VCaP (cell line): ENCODE results near the gene ILDR2.

Experiments
- H3K27ac ChIP-seq: fragments of 450-650 bp; 2 replicates; pipeline ENCODE4 v1.5.1; 2017
- TF ChIP-seq, protein P1 (sequence below): fragments of 450-650 bp; conservative IDR thresholded peaks from 2 replicates; pipeline ENCODE4 v1.5.1; 2017; ENCODE audit warnings: mild to moderate bottlenecking, moderate library complexity

The ILDR2 gene

DNA sequence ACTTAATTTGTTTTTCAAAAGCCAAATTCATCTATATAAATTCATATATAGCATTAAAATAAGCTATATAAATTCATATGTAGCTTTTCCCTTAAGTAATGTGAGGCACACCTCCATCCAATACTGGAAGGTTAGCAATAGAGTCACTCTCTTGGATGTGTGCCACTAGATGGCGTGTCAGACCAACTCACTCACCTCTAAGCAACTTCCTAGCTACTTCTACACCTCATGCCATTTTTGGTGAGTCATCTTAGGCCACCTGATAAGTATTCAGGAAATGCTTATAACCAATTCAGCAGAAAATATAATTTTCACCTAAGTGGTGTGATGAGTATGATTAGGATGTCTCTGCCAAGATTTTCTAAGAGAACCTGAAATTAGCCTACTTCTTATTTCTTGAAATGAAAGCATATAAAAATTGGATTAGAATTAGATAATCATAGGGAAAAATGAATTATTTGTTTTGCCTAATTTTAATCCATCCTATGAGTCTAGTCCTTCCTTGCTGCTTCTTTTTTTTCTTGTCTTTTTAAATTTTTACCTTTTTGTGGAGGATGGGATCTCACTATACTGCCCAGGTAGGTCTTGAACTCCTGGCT is 64.8 kb downstream of the ILDR2 start:
- TF ChIP-seq, protein P1, sequence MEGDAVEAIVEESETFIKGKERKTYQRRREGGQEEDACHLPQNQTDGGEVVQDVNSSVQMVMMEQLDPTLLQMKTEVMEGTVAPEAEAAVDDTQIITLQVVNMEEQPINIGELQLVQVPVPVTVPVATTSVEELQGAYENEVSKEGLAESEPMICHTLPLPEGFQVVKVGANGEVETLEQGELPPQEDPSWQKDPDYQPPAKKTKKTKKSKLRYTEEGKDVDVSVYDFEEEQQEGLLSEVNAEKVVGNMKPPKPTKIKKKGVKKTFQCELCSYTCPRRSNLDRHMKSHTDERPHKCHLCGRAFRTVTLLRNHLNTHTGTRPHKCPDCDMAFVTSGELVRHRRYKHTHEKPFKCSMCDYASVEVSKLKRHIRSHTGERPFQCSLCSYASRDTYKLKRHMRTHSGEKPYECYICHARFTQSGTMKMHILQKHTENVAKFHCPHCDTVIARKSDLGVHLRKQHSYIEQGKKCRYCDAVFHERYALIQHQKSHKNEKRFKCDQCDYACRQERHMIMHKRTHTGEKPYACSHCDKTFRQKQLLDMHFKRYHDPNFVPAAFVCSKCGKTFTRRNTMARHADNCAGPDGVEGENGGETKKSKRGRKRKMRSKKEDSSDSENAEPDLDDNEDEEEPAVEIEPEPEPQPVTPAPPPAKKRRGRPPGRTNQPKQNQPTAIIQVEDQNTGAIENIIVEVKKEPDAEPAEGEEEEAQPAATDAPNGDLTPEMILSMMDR: peak; percentile 89
- H3K27ac ChIP-seq: no peak overlapping the region

DNA sequence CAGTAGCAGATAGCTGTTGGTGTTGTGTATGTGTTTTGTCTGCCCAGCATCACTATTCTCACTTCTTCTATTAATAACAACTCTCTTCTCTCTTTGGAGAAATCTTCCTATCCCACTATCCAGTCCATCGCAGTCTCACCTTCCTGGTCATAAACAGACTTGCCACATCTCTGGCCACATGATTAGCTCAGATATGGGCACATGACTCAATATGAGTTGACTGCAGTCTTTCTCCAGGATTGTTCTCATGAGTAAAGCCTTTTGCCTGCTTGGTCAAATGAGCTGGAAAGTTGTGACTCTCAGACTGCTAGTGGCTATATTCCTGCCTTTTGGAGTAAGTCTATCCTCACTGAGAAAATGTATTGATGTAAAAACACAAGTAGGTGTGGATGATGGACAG is 66.4 kb downstream of the ILDR2 start:
- H3K27ac ChIP-seq: no peak overlapping the region
- TF ChIP-seq, protein P1: no peak

DNA sequence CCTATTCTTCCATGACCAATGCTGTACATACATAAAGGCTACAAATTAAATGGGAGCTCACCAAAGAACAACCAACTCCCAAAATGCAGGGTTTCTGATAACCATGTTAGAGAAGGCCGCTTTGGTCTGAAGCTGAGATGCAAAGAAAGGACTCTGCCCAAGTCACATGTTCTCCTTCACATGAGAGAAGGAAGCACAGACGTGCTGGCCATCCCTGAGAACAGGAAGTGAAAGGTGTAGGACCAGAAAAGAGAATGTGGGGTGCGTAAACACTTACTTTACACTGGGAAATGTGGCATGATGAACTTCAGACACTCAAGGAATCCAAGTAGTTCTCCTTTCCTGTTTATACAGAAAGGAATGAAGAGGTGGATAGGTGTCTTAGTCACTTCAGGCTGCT is 67.6 kb downstream of the ILDR2 start:
- no peak overlapping the region for H3K27ac ChIP-seq
- TF ChIP-seq, protein P1: no peak

DNA sequence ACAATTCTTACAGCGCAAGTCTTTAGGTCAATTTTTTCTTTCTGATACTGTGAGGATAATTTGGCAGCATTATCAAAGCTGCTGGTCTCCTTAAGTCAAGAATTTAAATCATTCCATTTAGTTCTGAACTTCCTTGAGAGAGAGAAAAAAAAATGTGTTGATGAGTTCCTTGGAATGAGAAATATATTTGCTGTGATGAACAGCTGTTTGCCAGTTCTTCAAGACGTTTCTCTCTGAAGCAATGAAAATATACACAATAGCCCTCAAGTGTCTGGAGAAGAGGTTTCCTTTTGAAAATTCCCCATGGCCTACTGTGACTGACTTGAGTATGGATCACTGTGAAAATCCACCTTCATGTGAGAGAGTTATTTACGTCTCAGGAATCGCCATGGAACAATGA is 68.3 kb downstream of the ILDR2 start:
- TF ChIP-seq, protein P1: no peak
- H3K27ac ChIP-seq: no peak overlapping the region

DNA sequence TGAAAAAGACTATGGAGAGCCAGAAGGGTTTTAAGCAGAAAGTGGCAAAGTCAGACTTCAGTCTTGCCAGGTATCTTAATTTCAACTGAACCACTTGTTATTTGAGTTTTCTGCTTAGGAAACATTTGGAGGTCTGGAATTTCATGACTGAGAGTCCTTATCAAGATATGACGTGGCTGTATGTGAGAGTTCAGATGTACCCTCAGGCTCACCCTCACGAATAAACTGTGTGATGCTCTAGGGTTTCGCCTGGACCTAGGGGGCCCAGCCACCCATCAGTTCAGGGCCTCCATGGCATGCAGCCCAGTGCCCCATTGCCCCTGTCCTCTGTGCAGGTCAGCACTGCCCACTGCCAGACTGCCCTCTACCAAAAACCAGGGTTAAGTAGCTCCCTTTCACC is 68.7 kb downstream of the ILDR2 start:
- no peak overlapping the region for H3K27ac ChIP-seq
- TF ChIP-seq, protein P1: no peak

DNA sequence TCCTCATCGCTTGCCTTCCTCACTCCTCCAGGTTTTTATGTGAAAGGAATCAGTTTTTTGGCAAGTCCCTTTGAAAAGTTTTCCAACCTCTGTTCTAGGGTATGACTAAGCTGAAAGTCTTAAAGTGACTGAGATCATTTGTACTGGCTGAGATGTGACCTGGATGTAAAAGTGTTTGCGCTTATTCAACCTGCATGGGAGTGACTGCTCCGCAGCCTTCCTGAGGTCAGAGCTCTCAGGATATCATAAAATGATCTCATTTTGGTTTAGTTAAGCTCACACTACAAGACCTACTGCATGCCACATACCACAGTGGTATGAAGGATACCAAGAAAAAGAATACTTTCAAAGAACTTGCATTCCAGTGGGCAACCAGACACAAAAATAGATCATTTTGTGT is 69.4 kb downstream of the ILDR2 start:
- no peak overlapping the region for H3K27ac ChIP-seq
- TF ChIP-seq, protein P1: no peak

DNA sequence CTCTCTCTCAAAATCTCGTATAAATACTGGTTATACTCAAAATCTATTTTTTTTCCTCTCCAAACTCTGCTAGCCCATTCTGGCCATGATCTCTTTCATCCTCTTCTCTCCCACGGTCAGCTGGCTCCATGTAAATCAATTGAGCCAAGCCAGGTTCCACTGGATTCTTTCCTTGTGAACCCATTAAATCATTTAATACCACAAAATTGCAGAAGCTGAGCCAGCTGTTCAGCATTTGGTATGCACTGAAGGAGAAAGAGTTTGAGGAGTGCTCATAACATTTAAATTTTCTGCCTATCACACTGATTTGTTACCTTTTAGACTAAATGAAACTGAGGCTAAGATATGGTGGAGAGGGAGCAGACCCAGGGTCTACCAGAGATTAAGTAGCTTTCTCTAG is 70.2 kb downstream of the ILDR2 start:
- TF ChIP-seq, protein P1: no peak
- H3K27ac ChIP-seq: no peak overlapping the region
